ENCODE measurements around the gene UTP25.

DNA sequence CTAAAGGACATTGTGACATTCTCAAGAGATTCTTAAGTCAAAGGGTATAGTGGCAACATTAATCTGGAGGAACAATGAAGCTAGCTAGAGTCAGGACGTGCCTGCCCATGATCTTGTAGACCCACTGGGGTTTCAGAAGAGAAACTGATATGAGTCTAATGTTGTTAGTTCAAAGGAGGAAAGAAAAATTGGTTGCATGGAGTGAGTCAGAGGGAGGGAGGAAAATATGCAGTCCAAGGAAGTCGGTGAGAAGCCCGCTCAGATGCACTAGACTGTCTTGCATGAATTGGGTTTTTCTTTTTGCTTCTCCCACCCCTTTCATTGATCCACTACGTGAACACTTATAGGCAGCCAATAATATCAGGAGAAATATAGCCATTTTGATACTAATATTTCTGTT, 56.5 kb downstream of the UTP25 start:
- TF ChIP-seq, protein P1, sequence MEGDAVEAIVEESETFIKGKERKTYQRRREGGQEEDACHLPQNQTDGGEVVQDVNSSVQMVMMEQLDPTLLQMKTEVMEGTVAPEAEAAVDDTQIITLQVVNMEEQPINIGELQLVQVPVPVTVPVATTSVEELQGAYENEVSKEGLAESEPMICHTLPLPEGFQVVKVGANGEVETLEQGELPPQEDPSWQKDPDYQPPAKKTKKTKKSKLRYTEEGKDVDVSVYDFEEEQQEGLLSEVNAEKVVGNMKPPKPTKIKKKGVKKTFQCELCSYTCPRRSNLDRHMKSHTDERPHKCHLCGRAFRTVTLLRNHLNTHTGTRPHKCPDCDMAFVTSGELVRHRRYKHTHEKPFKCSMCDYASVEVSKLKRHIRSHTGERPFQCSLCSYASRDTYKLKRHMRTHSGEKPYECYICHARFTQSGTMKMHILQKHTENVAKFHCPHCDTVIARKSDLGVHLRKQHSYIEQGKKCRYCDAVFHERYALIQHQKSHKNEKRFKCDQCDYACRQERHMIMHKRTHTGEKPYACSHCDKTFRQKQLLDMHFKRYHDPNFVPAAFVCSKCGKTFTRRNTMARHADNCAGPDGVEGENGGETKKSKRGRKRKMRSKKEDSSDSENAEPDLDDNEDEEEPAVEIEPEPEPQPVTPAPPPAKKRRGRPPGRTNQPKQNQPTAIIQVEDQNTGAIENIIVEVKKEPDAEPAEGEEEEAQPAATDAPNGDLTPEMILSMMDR (IDR thresholded peaks at IDR 0.05; ENCODE audit: poor library complexity, severe bottlenecking) = no peak
- no peak for TF ChIP-seq EZH2 (IDR thresholded peaks at IDR 0.05; ENCODE audit: borderline replicate concordance, insufficient read depth, low read length, poor library complexity, severe bottlenecking)
- TF ChIP-seq TAF1 (IDR thresholded peaks at IDR 0.05; ENCODE audit: low read depth) = no peak
- no peak for TF ChIP-seq RAD21 (conservative IDR thresholded peaks at IDR 0.05)
- TF ChIP-seq EP300 (conservative IDR thresholded peaks at IDR 0.05; ENCODE audit: poor library complexity, severe bottlenecking) = no peak
